Right atrium auricular region (tissue), 2 donors: Measurements from ENCODE around the gene ACYP1. TPM values are rescaled to one million over a fixed set of nuclear protein-coding genes. Genes with fewer than 3 reads are reported as not detected.

Source experiments
- DNase-seq: peaks from one replicate; pipeline ENCODE4 v3.0.0-alpha.2; 2019; ENCODE audit warnings: low spot score
- H3K27ac ChIP-seq, 2 donors: fragments of 200-600 bp; sonication (generic); 1 replicate in 1 of 2; 2 replicates in 1 of 2; pipeline ENCODE4 v1.5.1; 2016 to 2019
- H3K27me3 ChIP-seq, 2 donors: fragments of 200-600 bp; sonication (generic); one replicate each; pipeline versions ENCODE4 v1.5.1 to v1.6.0; 2017 to 2019
- H3K36me3 ChIP-seq: fragments of 200-600 bp; sonication (generic); one replicate; pipeline ENCODE4 v1.5.1; 2016
- H3K4me1 ChIP-seq, 2 donors: fragments of 200-600 bp; sonication (generic); one replicate each; pipeline versions ENCODE4 v1.5.1 to v1.6.0; 2017 to 2019
- H3K4me3 ChIP-seq, 2 donors: fragments of 200-600 bp; sonication (generic); 1 replicate in 1 of 2; 2 replicates in 1 of 2; pipeline ENCODE4 v1.5.1; 2017 to 2019; ENCODE audit warnings: mild to moderate bottlenecking in 1 of 2, moderate library complexity in 1 of 2
- H3K9me3 ChIP-seq, 2 donors: fragments of 200-600 bp; sonication (generic); one replicate each; pipeline ENCODE4 v1.5.1; 2019
- CTCF ChIP-seq, 2 donors: fragments of 200-600 bp; sonication (generic); IDR thresholded peaks; one replicate each; pipeline ENCODE4 v1.5.1; 2019; ENCODE audit warnings: antibody characterized with exemption in 2 of 2
- total RNA-seq, 2 donors: library from RNA; depleted of rRNA; stranded (reverse); fragments of >200 nt; gene quantifications; one replicate each; pipeline ENCODE4 v1.1.0, GENCODE V29; 2016

ACYP1 gene
- total RNA-seq, 2 donors from 2014 or later: 11.0 to 19.5 TPM

- no peaks in the 10 kb centered on the region for H3K27me3 ChIP-seq
- no peaks in the 10 kb centered on the region for H3K9me3 ChIP-seq
- peak in 1 of 2 donors; percentile 30 for TF ChIP-seq CTCF (IDR thresholded peaks at IDR 0.05)
- peak within 1 kb of the TSS; percentile 90 to 93 for H3K27ac ChIP-seq
- H3K4me1 ChIP-seq: peaks cover 0 to 22% of the 10 kb centered on the region in 2 donors
- H3K4me3 ChIP-seq: peak within 1 kb of the TSS; percentile 50 to 67
- no peaks in the 10 kb centered on the region for H3K36me3 ChIP-seq
- DNase-seq: peak; percentile 85
These were observed 12.8 kb downstream of the ACYP1 start, which contains the start of gene MLH3 for GRCh38 chr14:75050852-75051555. Gene MLH3, minus strand, starts transcription at chr14:75051467. Its CDS starts 1,812 bp downstream, at chr14:75049655.

GRCh38 chr14:75049731-75050201 is 14.1 kb downstream of the ACYP1 start:
- H3K36me3 ChIP-seq: no peaks in the 10 kb centered on the region
- no peaks in the 10 kb centered on the region for H3K27me3 ChIP-seq
- no peak for TF ChIP-seq CTCF (IDR thresholded peaks at IDR 0.05)
- no peaks in the 10 kb centered on the region for H3K9me3 ChIP-seq
- peak overlapping the region; percentile 33 to 93 for H3K27ac ChIP-seq
- DNase-seq: no peak
- peaks cover 0 to 25% of the 10 kb centered on the region in 2 donors for H3K4me1 ChIP-seq
- no peak overlapping the region for H3K4me3 ChIP-seq

GRCh38 chr14:75049136-75049535 is 14.7 kb downstream of the ACYP1 start:
- Histone ChIP-seq H3K4me1 (peaks cover 0 to 26% of the 10 kb centered on the region in 2 donors), H3K27ac (peak overlapping the region; percentile 33 to 93), H3K9me3 (no peaks in the 10 kb centered on the region), H3K36me3 (no peaks in the 10 kb centered on the region), H3K27me3 (no peaks in the 10 kb centered on the region), H3K4me3 (no peak overlapping the region)
- DNase-seq: no peak
- no peak for TF ChIP-seq CTCF (IDR thresholded peaks at IDR 0.05)

DNA sequence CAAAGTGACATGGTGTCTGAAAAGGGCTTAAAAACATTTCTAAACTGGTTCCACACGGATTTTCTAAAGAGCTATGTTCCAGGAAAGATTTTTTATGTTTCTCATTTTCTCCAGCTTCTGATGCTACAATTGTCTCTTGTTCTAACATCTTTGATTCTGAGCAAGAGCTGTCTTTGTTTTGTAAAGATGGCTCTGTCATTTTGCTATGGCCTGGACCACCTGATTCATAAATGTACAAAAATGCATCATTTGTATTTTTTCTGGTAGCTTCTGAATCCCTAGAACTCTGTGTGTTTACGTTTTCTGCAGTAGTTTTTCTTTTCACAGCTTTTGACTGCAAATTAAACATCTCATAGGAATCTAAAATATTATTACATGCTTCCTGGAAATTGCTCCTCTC is 15.7 kb downstream of the ACYP1 start:
- no peak for TF ChIP-seq CTCF (IDR thresholded peaks at IDR 0.05)
- H3K36me3 ChIP-seq: no peaks in the 10 kb centered on the region
- H3K4me3 ChIP-seq: no peak overlapping the region
- no peak for DNase-seq
- no peaks in the 10 kb centered on the region for H3K9me3 ChIP-seq
- H3K27ac ChIP-seq: no peak overlapping the region
- no peaks in the 10 kb centered on the region for H3K27me3 ChIP-seq
- peaks cover 0 to 26% of the 10 kb centered on the region in 2 donors for H3K4me1 ChIP-seq

DNA sequence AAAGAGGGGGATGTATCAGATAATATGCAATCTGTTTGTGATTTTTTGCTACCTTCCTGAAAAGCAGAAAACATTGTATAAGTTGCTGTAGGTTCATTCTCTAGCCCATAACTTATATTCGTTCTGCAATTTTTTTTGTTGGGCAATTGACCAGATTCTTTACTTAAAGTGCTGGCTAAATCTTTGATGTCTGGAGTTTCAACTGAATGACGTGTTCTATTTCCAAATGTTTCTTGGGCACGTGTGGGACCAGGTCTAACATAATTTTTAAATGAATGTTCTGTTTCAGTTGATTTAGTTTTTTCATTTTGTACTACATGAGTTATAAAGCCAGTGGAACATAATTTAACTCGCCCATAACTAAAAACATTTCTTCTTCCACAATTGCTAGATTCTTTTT is 16.3 kb downstream of the ACYP1 start:
- Histone ChIP-seq H3K9me3 (no peaks in the 10 kb centered on the region), H3K36me3 (no peaks in the 10 kb centered on the region), H3K4me3 (no peak overlapping the region), H3K27ac (no peak overlapping the region), H3K27me3 (no peaks in the 10 kb centered on the region), H3K4me1 (peaks cover 0 to 26% of the 10 kb centered on the region in 2 donors)
- TF ChIP-seq CTCF (IDR thresholded peaks at IDR 0.05): no peak
- DNase-seq: no peak
